ENCODE data around the gene CPB1.

- TF ChIP-seq POLR2A (IDR thresholded peaks at IDR 0.05) (no peak), CTCF (IDR thresholded peaks at IDR 0.05) (no peak)
Measured at GRCh38 chr3:148856384-148856783, 28.8 kb downstream of the CPB1 start.
